ENCODE results near the gene LONRF3.

The LONRF3 gene

GRCh38 chrX:119030990-119031389, 56.6 kb downstream of the LONRF3 start:
- DNase-seq (ENCODE audit: low read depth in 4 of 4, low spot score in 1 of 4): no peak

DNA sequence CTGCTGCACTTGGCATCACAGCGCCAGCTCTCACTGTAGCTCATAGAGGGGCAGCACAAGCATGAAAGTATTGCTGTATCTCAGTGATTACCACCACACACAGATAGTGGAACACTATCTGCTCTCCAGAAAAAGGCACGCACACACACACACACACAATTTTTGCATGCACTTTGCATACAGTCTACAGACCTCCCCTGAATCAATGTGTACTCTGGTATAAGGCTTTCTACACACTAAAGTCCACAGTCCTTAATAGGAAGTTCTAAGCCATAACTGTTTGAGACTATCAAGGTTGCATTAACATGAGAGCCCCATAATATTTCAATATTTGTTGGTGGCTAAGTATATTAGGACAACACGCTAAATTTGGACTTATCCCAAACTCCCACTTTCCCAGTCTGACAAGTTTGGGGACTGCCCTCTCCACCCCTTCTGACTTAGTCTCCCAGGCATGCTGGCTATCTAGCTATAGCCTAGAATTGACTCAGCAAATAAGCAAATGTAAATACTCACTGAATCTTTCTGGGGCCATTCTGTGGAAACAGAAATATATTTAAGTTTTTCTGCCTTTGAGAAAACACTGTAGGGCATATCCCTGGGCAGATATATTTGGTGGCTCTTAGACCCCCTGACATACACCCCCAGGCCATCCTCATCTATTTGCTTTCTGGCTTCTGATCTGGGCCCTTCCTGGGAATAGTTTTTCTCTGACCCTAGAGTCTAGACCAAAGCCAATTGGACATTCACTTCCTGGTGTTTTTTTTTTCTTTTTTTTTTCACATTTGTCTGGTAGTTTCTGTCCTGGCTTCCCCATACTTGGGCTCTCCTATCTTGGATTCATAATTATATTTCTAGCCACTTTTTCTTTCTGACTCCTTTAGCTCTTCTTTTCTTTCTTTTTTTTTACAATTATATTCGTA, 62.0 kb downstream of the LONRF3 start:
- DNase-seq (ENCODE audit: low read depth in 4 of 4, low spot score in 1 of 4): no peak

GRCh38 chrX:119040432-119040831, 66.0 kb downstream of the LONRF3 start:
- no peak for DNase-seq (ENCODE audit: low read depth in 4 of 4, low spot score in 1 of 4)

GRCh38 chrX:119041175-119041574, 66.8 kb downstream of the LONRF3 start:
- DNase-seq (ENCODE audit: low read depth in 4 of 4, low spot score in 1 of 4): no peak

GRCh38 chrX:119042040-119042439, 67.6 kb downstream of the LONRF3 start:
- no peak for DNase-seq (ENCODE audit: low read depth in 4 of 4, low spot score in 1 of 4)

- no peak for DNase-seq (ENCODE audit: low read depth in 4 of 4, low spot score in 1 of 4)
Measured at GRCh38 chrX:119042996-119043395, 68.6 kb downstream of the LONRF3 start.

GRCh38 chrX:119045884-119046283, 71.5 kb downstream of the LONRF3 start:
- DNase-seq (ENCODE audit: low read depth in 4 of 4, low spot score in 1 of 4): no peak

DNA sequence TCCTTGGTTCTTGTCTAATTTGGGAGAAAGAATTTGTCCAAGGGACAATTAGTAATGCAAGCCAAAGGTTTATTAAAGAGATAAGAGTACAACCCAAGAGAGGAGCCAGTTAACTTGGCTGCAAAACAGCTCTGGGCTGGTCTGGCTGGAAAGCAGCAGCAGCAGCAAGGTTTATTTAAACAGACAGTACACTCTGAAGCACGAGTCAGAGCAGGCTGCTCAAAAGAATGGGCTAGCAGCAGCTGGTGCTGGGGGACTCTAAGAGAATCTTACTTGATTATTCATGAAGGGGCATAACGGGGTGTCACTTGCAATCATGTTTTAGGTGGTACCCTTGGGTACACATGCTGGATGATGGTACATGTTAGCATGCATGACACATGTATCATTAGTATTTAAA, 81.3 kb downstream of the LONRF3 start:
- DNase-seq (ENCODE audit: low read depth in 4 of 4, low spot score in 1 of 4): no peak

DNA sequence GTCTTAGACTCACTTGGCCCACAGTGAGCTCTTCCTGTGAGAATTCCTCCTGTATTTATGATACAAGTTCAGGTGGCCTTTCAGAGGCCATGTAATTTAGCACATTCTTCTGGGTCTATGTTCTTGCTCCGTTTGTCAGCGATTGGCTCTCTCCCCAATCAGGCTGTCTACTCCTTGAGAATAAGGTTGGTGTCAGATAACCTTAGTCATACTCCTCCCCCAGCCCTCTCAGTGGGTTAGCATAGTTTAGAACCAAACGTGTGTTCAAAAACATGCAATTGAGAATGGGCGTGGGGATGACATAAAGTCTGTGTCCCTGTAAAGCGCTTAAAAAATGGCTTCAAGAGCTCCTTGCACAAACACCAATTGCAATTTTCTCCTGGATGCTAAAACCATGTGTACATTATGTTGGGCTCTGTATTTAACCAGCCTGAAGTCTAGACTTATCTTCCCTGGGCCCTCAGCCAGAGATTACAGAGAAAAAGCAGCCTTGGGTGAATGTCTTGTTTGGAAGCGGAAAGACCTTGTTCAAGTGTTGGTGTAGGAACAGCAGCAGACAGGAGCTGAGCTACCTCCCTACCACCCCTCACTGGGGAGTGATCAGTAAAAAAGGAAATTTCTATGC, 88.4 kb downstream of the LONRF3 start:
- DNase-seq (ENCODE audit: low read depth in 4 of 4, low spot score in 1 of 4): no peak

DNA sequence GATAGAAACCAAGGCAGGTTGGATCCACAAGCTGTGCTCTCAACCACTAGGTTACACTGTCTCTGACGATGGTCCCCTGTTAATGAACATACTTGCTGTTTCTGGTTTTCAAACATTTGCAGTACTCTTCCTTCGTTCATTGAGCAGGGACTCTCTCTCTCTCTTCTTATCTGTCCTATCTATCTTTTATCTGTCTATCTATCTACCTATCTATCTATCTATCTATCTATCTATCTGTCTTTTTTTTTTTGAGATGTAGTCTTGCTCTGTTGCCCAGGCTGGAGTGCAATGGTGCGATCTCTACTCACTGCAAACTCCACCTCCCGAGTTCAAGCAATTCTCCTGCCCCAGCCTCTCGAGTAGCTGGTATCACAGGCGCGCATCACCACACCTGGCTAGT, 89.0 kb downstream of the LONRF3 start:
- DNase-seq (ENCODE audit: low read depth in 4 of 4, low spot score in 1 of 4): no peak

GRCh38 chrX:119067023-119067739, 92.8 kb downstream of the LONRF3 start:
- peak in 3 of 4 experiments; percentile 2 to 36 (median 16) for DNase-seq (ENCODE audit: low read depth in 4 of 4, low spot score in 1 of 4)
